DMS79 treated with DMSO at 0.1 percent for 48 hours (cell line): ENCODE measurements around the gene ERGIC3.

Experiments used
- DNase-seq: peaks from one replicate; lab custom pipeline; 2025; lab: John Stamatoyannopoulos, UW

Gene ERGIC3

GRCh38 chr20:35561671-35562070, 19.8 kb downstream of the ERGIC3 start:
- DNase-seq, result peak; percentile 37

GRCh38 chr20:35562541-35563110, 20.7 kb downstream of the ERGIC3 start:
- no peak for DNase-seq

- DNase-seq, result no peak
Observed at GRCh38 chr20:35563834-35564233, 22.0 kb downstream of the ERGIC3 start.

GRCh38 chr20:35564905-35565304, 23.0 kb downstream of the ERGIC3 start:
- no peak for DNase-seq

- no peak for DNase-seq
Observed at GRCh38 chr20:35568645-35569044, 26.8 kb downstream of the ERGIC3 start.

GRCh38 chr20:35571555-35571954, 29.7 kb downstream of the ERGIC3 start:
- no peak for DNase-seq

- no peak for DNase-seq
Observed at GRCh38 chr20:35572838-35573237, 31.0 kb downstream of the ERGIC3 start.

- no peak for DNase-seq
Observed at GRCh38 chr20:35575958-35576357, 34.1 kb downstream of the ERGIC3 start.

- DNase-seq, result no peak
Observed at GRCh38 chr20:35576816-35577215, 34.9 kb downstream of the ERGIC3 start.

GRCh38 chr20:35578469-35578868, 36.6 kb downstream of the ERGIC3 start:
- no peak for DNase-seq

- no peak for DNase-seq
Observed at GRCh38 chr20:35579196-35579595, 37.3 kb downstream of the ERGIC3 start.

- DNase-seq, result no peak
Observed at GRCh38 chr20:35582131-35582530, 40.3 kb downstream of the ERGIC3 start.

GRCh38 chr20:35582741-35583404, 41.0 kb downstream of the ERGIC3 start:
- no peak for DNase-seq

GRCh38 chr20:35583636-35584560, 42.0 kb downstream of the ERGIC3 start:
- DNase-seq, result no peak

- no peak for DNase-seq
Observed at GRCh38 chr20:35586751-35587425, 45.0 kb downstream of the ERGIC3 start.

GRCh38 chr20:35587436-35587835, 45.6 kb downstream of the ERGIC3 start:
- no peak for DNase-seq

- no peak for DNase-seq
Observed at GRCh38 chr20:35588397-35588796, 46.5 kb downstream of the ERGIC3 start.

- no peak for DNase-seq
Observed at GRCh38 chr20:35592339-35592974, 50.6 kb downstream of the ERGIC3 start.

GRCh38 chr20:35595456-35595855, 53.6 kb downstream of the ERGIC3 start:
- no peak for DNase-seq

GRCh38 chr20:35595901-35596300, 54.0 kb downstream of the ERGIC3 start:
- no peak for DNase-seq

GRCh38 chr20:35597186-35597585, 55.3 kb downstream of the ERGIC3 start:
- DNase-seq, result no peak

- peak; percentile 34 for DNase-seq
Observed at GRCh38 chr20:35598476-35598875, 56.6 kb downstream of the ERGIC3 start.
